GM23338 (cell line): ENCODE data around the gene NUF2. TPM values are rescaled to one million over a fixed set of nuclear protein-coding genes. Genes with fewer than 3 reads are reported as not detected.

ENCODE experiments used
- ATAC-seq: fragments of 200-7000 bp; cut with Tn5 transposase; 3 replicates; pipeline ENCODE4 v1.9.1; 2020
- DNase-seq: peaks from one replicate; pipeline ENCODE4 v3.0.0-alpha.2; 2015; ENCODE audit warnings: low spot score
- H2AFZ ChIP-seq: fragments of 200-600 bp; sonication (generic); 2 replicates; pipeline ENCODE4 v1.8.0; 2016; ENCODE audit warnings: antibody characterized with exemption, mild to moderate bottlenecking, moderate library complexity
- H3F3A ChIP-seq: fragments of 200-600 bp; sonication (generic); replicated peaks from 2 replicates; pipeline ENCODE4 v1.8.0; 2017; ENCODE audit warnings: antibody characterized with exemption, mixed run types, low read depth
- H3K27ac ChIP-seq: fragments of 200-600 bp; sonication (generic); 2 replicates; pipeline ENCODE4 v1.6.1; 2016; ENCODE audit warnings: low read depth
- H3K27me3 ChIP-seq: fragments of 200-600 bp; sonication (generic); 2 replicates; pipeline ENCODE4 v1.8.0; 2016; ENCODE audit warnings: mild to moderate bottlenecking, mixed run types, moderate library complexity; ENCODE audit not compliant: insufficient read depth
- H3K36me3 ChIP-seq: fragments of 200-600 bp; sonication (generic); 2 replicates; pipeline ENCODE4 v1.8.0; 2016; ENCODE audit warnings: mild to moderate bottlenecking; ENCODE audit not compliant: insufficient read depth
- H3K4me1 ChIP-seq: fragments of 200-600 bp; sonication (generic); 2 replicates; pipeline ENCODE4 v1.8.0; 2016; ENCODE audit warnings: mild to moderate bottlenecking, moderate library complexity; ENCODE audit not compliant: insufficient read depth
- H3K4me2 ChIP-seq: fragments of 200-600 bp; sonication (generic); 2 replicates; pipeline ENCODE4 v1.7.1; 2017; ENCODE audit warnings: mixed run types
- H3K4me3 ChIP-seq: fragments of 200-600 bp; sonication (generic); 2 replicates; pipeline ENCODE4 v1.6.1; 2016; ENCODE audit warnings: mixed run types
- H3K79me2 ChIP-seq: fragments of 200-600 bp; sonication (generic); replicated peaks from 2 replicates; pipeline ENCODE4 v1.8.0; 2017; ENCODE audit warnings: mild to moderate bottlenecking; ENCODE audit not compliant: insufficient read depth
- H3K9me2 ChIP-seq: fragments of 200-600 bp; sonication (generic); 2 replicates; pipeline ENCODE4 v1.8.0; 2017; ENCODE audit not compliant: insufficient read depth
- H4K20me1 ChIP-seq: fragments of 200-600 bp; sonication (generic); replicated peaks from 2 replicates; pipeline ENCODE4 v1.8.0; 2017; ENCODE audit warnings: mild to moderate bottlenecking; ENCODE audit not compliant: insufficient read depth
- H3K27ac Mint-ChIP-seq: 2 replicates; pipeline ENCODE4 v1.8.0; 2020; ENCODE audit warnings: inconsistent platforms, mild to moderate bottlenecking, moderate library complexity, mixed read lengths
- H3K27me3 Mint-ChIP-seq: 3 replicates; pipeline ENCODE4 v1.8.0; 2022; ENCODE audit warnings: low read depth, mild to moderate bottlenecking, moderate library complexity, mixed read lengths, inconsistent platforms; ENCODE audit not compliant: insufficient read depth, poor library complexity
- H3K36me3 Mint-ChIP-seq: 3 replicates; pipeline ENCODE4 v1.8.0; 2021; ENCODE audit warnings: low read depth, mild to moderate bottlenecking, inconsistent platforms, moderate library complexity, mixed read lengths
- H3K4me1 Mint-ChIP-seq: 3 replicates; pipeline ENCODE4 v1.8.0; 2020; ENCODE audit warnings: mild to moderate bottlenecking, inconsistent platforms, mixed read lengths
- H3K4me3 Mint-ChIP-seq: 3 replicates; pipeline ENCODE4 v1.8.0; 2021; ENCODE audit warnings: moderate library complexity, mild to moderate bottlenecking, inconsistent platforms, mixed read lengths
- H3K9me3 Mint-ChIP-seq: 3 replicates; pipeline ENCODE4 v1.8.0; 2020; ENCODE audit warnings: moderate library complexity, mild to moderate bottlenecking, inconsistent platforms, mixed read lengths
- CREB1 ChIP-seq: fragments of 250-450 bp; sonication (Bioruptor Pico); IDR thresholded peaks from 2 replicates; pipeline ENCODE4 v1.5.0; 2020; ENCODE audit warnings: low read depth, mild to moderate bottlenecking, moderate library complexity
- CTCF ChIP-seq, 2 experiments: fragments of 200-600 bp in 1 of 2; sonication (generic) in 1 of 2; conservative IDR thresholded peaks; 2 replicates each; pipeline versions ENCODE4 v1.5.1 to v1.6.1; 2016 to 2017; ENCODE audit warnings: antibody characterized with exemption in 2 of 2, low read depth in 2 of 2, mild to moderate bottlenecking in 2 of 2, moderate library complexity in 1 of 2
- ETS1 ChIP-seq: IDR thresholded peaks from 2 replicates; pipeline ENCODE4 v1.6.1; 2016; ENCODE audit warnings: antibody characterized with exemption
- EZH2 ChIP-seq: fragments of 200-600 bp; sonication (generic); IDR thresholded peaks from one replicate; pipeline ENCODE4 v1.8.0; 2017; ENCODE audit warnings: antibody characterized with exemption, mild to moderate bottlenecking, low read depth; ENCODE audit not compliant: unreplicated experiment
- EZH2phosphoT487 ChIP-seq: fragments of 200-600 bp; sonication (generic); IDR thresholded peaks from one replicate; pipeline ENCODE4 v1.8.1; 2018; ENCODE audit warnings: antibody characterized with exemption; ENCODE audit not compliant: unreplicated experiment
- JUNB ChIP-seq: IDR thresholded peaks from one replicate; pipeline ENCODE4 v1.6.1; 2016; ENCODE audit warnings: antibody characterized with exemption; ENCODE audit not compliant: unreplicated experiment
- NANOG ChIP-seq: IDR thresholded peaks from 2 replicates; pipeline ENCODE4 v1.6.1; 2016; ENCODE audit warnings: antibody characterized with exemption, borderline replicate concordance
- POLR2AphosphoS5 ChIP-seq: IDR thresholded peaks from 2 replicates; pipeline ENCODE4 v1.6.1; 2016; ENCODE audit warnings: antibody characterized with exemption, low read depth
- REST ChIP-seq: IDR thresholded peaks from one replicate; pipeline ENCODE4 v1.6.1; 2018; ENCODE audit warnings: antibody characterized with exemption; ENCODE audit not compliant: unreplicated experiment
- STAT1 ChIP-seq: IDR thresholded peaks from one replicate; pipeline ENCODE4 v1.6.1; 2016; ENCODE audit warnings: antibody characterized with exemption; ENCODE audit not compliant: unreplicated experiment
- ZNF114 ChIP-seq: fragments of 250-450 bp; sonication (Bioruptor Pico); IDR thresholded peaks from 2 replicates; pipeline ENCODE4 v1.5.0; 2020; ENCODE audit warnings: mild to moderate bottlenecking, moderate library complexity
- ZNF331 ChIP-seq: fragments of 250-450 bp; sonication (Bioruptor Pico); IDR thresholded peaks from 2 replicates; pipeline ENCODE4 v1.5.0; 2020; ENCODE audit warnings: low read depth, mild to moderate bottlenecking, moderate library complexity
- ZNF462 ChIP-seq: fragments of 250-450 bp; sonication (Bioruptor Pico); IDR thresholded peaks from 2 replicates; pipeline ENCODE4 v1.5.0; 2020; ENCODE audit warnings: mild to moderate bottlenecking, moderate library complexity
- polyA plus RNA-seq: library from polyadenylated mRNA; unstranded; fragments of >200 nt; fragmentation: Nextera tagmentation; extraction: Ambion mirVana; gene quantifications from 2 replicates; pipeline ENCODE4 v1.2.1, GENCODE V29; 2016
- total RNA-seq: library from RNA; depleted of rRNA; stranded (reverse); fragments of >200 nt; shearing (Covaris generic); gene quantifications from 2 replicates; pipeline ENCODE4 v1.2.3, GENCODE V29; 2014

NUF2 gene
- total and polyA plus RNA-seq, 2 experiments from 2014 or later, result 21.7 to 51.4 TPM

- Histone ChIP-seq H3K27me3 (no peaks in the 10 kb centered on the region), H3K27ac (no peak overlapping the region), H3K9me2 (no peaks in the 10 kb centered on the region), H3K79me2 (no peaks in the 10 kb centered on the region), H3K4me3 (no peak overlapping the region), H4K20me1 (no peaks in the 10 kb centered on the region), H3K36me3 (no peaks in the 10 kb centered on the region), H3F3A (no peaks in the 10 kb centered on the region), H3K4me1 (peaks cover 23% of the 10 kb centered on the region), H2AFZ (peak overlapping the region; percentile 6; the same call in 1 of the 2 replicates), H3K4me2 (no peak overlapping the region)
- ATAC-seq, result no peak
- no peaks in the 10 kb centered on the region for H3K9me3 Mint-ChIP-seq
- no peak for DNase-seq
- H3K4me3 Mint-ChIP-seq, result no peak overlapping the region
- TF ChIP-seq REST (no peak), CREB1 (no peak), ZNF331 (CRISPR knock-in tag) (no peak), JUNB (no peak), EZH2 (no peak), ETS1 (no peak), ZNF462 (CRISPR knock-in tag) (no peak), CTCF (conservative IDR thresholded peaks at IDR 0.05; ENCODE audit: low read depth in 2 of 2) (no peak), EZH2phosphoT487 (no peak), NANOG (no peak), ZNF114 (CRISPR knock-in tag) (no peak), STAT1 (no peak), POLR2AphosphoS5 (no peak)
- no peaks in the 10 kb centered on the region for H3K27me3 Mint-ChIP-seq
- H3K4me1 Mint-ChIP-seq, result peaks cover 16% of the 10 kb centered on the region
- no peak overlapping the region for H3K27ac Mint-ChIP-seq
- H3K36me3 Mint-ChIP-seq, result no peaks in the 10 kb centered on the region
Observed at GRCh38 chr1:163366555-163366954, 44.8 kb downstream of the NUF2 start.
